GM21528 (cell line): ENCODE data around the gene GSG1L.

Experiments used
- ATAC-seq: cut with Tn5 transposase; IDR thresholded peaks from one replicate; pipeline ENCODE4 v1.9.1; 2021; ENCODE audit warnings: mild to moderate bottlenecking, moderate library complexity; ENCODE audit not compliant: unreplicated experiment, low FRiP score

Gene GSG1L

DNA sequence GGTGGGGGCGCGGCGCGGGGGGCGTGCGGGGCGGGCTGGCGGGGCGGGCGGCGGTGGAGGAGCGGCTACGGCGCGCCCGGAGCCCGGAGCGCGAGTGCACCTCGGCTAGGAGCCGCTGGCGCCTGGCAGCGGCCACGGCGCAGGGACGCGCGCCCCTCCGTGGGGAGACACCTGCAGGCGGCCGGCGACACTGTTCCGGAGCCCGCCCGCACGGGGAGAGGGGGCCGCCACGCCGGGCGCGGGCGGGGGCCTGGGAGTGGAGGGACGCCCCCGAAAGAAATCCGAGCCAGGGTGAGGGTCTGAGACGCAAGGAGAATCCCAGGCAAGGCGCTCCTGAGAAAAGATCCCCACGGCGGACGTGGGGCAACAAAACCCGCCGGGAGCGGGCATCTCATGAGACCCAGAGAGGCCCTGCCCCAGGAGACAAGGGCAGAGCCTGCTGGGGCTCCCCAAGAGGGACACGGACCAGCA, at the start of gene GSG1L:
TSS of gene GSG1L (minus strand) at position 124 of the 471 bp plus-strand sequence. CDS start 290 bp downstream, outside the sequence.
- no peak for ATAC-seq

DNA sequence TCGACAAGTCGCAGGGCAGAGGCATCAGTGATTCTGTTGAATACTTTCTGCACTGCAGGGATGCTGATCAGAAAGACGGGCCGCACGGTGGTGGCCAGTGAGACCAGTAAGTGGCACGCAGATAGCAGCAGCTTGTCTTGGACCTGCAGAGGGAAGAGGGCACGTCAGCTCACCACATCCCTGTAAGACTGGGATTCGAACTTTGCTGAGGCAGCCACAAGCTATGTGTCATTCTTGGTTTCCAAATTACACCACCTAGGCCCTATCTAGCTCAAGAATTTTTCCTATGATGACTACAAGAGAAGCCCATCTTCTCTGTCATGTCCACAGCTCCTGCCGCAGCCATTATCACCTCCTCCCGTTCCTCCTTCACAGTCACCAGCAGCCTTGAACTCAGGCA, 49.4 kb upstream of the GSG1L start:
- no peak for ATAC-seq

DNA sequence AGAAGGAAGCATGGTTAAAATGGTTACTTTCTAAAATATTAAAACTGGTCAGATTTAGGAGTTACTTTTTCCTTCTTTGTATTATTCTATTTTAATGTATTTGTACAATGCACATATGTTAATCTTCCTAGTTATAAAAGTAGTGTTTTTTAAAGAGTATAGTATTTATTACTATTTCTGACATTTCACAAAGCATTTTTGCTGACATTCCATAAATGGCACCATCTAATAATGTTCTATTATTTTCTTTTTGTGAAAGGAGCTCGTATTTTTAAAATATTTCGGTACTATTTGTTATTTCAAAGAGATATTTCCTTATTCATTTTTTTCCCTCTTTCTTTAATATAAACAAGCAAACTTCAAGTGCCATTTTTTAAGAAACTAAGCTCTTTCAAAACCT, 47.5 kb upstream of the GSG1L start:
- ATAC-seq, result no peak

DNA sequence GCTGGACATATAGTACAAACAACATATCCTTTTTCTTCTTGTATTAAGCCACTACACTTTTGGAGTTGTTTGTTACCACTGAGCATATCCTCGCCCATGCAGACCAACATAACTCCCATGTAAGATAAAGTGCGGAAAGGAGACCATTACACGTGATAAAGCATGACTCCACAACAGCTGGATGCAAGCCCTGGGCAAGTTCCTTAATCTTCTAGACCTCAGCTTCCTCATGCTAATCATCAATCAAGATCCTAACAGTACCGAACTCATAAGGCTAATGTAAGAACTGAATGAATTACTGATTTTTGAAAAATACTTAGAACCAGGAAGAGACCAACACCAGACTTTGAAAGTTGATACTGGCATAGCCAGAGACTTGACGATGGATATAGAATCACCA, 47.0 kb upstream of the GSG1L start:
- no peak for ATAC-seq

DNA sequence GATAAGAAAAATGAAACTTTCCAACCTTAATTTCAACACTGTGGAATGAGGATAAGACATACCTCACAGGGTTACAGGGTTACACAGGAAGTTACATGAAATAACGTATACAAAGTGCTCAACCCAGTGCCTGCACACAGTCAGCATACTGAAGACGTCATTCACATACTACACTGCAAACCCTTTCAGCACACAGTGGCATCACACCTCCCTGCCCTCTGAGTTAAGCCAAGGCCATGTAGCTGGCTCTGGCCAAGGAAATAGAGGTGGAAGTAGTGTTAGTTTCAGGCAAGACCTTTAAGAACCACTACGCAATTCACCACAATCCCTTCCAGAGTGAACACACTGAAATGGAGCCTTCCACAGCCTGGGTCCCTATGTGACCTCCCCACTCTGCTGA, 46.6 kb upstream of the GSG1L start:
- ATAC-seq, result no peak

DNA sequence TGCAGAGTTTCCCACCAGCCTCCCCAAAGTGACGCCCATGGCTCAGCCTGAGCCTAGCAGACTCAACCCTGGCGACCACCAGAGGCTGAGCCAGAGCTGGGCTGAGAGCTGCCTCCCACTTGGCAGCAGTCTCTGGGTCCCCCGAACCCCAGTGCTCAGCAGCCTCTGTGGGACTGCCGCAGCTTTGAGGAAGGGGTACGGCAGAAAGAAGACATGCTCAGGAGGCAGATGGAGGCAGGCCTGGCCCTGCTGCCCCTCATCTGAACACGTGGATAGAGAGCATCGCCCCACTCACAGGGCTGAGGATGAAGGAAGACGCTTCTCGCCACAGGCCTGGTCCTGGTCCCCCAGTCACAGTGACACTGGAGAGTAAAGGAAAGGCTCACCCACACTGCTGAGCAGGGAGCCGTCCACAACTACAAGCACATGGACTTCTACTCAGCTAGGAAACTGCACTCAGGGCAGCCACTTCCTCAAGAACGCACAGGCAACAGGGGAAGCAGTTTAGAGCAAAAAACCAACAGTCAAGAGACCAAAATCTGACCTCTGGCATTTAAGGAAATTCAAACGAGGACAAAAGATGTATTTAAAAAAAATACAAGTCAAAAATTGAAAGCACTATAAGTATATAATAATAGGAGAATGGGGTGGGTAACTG, 45.2 kb upstream of the GSG1L start:
- ATAC-seq, result no peak

DNA sequence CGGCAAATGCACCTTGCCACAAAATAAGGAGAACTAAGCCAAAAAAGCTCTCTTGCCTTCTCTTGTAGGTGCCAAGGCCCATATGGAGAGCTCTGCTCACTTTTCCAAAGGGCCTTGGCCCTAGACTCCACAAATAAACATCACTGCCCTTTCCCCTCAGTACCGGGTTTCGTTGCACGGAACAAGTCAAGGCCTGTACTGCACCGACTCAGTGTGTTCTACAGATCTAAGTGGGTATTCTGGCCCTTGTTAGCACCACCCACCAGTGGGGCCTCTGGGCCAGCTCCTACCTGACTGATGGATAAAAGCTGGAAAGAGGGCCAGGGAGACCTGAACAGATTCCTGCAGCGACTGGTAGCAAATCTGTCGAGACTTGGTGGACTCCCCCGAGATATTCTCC, 43.7 kb upstream of the GSG1L start:
- no peak for ATAC-seq

DNA sequence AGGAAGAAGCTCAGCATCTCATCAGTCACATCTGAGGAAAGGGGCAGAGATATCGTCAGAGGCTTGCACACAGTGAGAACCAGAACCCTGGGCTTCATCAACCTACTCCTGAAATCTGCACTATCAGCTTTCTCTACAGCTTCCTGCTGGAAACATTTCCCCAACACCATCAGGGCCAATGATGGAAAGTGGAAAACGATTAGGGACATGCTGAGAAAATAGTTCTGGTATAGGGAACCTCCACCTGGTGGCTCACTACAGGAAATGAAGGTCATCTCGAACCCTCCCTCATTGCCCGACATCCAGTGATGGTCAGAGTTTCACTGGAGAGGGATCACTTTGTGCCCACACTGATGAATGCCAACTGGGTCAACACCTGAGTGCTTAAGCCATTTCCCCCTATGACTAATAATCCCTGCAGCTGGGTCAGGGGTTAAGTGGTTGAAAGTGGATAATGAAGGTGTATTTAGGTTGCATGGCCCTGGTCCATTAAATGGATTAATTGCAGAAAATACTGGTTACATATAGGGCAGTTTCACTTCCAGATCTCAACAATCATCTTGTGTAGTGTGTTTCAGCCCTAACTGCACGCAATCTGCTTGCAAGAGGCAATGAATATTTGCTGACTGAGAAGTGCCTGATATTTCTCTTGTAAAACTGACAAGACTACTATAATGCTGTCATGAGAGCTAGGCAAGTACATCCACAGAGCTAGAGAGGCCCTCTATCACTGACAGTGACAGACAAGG, 43.1 kb upstream of the GSG1L start:
- no peak for ATAC-seq

DNA sequence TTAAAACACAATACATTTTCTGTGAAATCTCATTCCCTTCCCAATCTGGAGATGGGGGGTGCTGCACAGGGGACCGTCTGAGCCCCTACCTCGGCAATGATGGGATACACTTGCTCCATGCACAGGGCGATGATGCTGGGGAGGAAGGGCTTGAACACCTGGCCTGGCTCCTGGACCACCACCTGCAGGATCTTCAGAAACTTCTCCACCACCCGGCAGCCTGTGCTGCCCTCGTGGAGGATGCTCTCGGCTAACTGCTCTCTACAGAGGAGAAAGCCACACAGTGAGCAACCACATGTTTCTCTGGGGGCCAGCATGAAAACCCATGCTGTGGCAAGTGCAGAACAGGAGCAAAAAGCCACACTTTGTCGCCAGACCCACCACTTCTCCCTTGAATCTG, 42.4 kb upstream of the GSG1L start:
- no peak for ATAC-seq

DNA sequence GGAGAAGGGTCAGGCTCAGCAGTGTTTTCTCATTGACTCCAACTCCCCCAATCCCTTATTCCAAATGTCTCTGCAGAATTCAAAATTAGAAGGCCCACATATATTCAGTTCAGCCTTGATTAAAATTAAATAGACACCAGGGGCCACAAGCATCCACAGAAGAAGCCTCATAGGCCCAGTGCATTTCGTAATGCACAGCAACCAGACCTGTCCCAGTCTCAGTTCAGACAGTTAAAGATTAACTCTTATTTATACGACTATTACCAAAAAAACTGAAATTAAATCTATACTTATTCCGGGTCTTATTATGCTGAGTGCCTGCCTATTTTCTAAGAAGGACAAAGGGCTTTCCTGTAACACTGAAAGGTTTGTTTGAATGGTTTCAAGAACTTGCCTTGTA, 41.8 kb upstream of the GSG1L start:
- ATAC-seq, result no peak

DNA sequence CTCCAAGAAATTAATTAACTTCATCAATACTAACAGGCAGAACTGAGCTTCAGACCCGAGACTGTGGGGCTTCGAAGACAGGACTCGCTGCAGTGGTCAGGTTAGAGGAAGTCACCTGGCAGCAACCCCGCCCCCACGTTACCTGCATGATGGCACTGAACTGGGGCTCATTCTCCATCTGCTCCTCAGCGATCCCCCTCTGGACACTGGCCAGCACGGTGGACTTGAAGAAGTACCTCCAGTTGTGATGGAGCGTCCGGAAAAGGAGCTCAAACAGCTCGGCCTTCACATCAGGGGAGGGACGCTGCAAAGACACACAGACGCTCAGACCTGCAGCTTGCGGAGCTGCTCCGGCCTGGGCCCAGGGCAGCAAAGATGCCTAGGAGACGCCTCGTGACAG, 40.9 kb upstream of the GSG1L start:
- no peak for ATAC-seq

DNA sequence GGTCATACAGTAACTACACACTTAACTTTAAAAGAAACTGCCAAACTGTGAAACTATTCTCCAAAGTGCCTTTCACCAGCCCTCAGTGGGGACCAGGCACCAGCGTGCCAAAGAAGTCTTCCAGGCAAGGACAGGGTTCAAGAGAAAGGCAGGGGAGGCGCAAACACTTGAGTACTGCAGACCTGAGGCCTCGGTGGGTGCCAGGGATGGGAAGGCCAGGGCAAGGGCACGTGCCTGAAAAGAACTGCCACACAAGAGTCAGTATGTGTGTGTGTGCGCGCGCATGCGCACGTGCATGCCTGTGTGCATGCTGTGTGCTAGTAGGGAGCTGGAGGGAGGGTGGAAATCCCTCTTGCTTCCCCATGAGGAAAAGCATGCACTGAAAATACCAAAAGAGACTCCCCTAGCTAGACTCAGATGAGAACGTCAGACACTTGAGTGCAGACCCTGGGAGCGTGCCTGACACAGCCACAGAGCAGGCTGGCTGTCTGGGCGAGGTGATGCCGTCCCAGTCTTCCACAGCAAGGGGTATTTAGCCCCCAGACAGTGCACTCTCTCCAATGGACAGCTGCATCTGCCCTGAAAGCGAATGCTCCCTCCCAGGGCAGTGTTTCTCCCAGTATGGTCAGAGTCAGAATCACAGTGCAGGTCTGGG, 40.1 kb upstream of the GSG1L start:
- no peak for ATAC-seq

DNA sequence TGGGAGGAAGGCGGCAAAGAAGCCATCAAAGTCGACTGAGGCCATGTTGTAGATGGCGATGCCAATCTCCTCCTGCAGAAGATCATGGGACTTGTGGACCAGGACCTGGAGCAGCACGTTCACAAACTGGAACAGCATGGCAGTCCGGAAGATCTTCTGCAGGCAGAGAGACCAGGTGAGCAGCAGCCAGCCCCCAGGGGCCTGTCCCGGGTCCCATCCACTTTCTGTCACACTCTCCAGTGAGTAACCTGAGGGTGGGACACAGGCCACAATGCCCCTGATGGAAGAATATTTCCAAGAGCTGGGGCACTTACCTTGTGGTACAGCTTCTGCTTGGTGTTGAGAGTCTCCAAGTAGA, 38.0 kb upstream of the GSG1L start:
- no peak for ATAC-seq

DNA sequence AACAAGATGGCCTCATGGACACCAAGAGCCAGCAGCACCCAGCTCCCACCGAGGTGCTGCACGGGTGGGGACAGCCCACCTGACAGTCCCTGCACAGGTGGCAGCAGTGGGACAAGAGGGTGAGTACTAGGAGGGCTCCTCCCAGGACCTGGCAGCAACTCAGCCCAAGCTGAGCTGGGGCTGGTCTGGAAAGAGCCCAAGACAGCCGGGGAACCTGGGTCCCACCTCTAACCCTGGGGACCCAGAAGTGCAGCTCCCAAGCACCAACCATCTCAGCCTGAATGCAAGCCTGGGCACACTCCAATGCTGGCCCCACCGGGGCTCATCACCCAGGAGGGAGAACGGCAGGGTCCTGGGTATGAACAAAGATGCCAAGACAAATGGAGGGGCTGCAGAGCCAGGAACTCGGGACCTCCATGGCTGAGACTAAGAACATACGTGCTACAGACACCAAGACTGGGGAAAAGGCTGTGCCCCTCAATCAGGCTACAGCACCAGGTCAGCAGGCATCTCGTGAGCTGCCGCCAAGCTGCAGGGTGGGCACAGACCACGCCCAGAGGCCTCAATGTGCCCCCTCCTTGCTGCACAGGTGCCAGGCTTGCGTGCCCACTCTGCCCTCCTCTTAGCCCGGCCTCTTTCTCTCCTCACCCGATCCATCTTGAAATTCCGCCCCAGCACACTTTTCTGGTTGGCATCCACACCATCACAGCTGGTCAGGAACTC, 37.5 kb upstream of the GSG1L start:
- ATAC-seq, result no peak

DNA sequence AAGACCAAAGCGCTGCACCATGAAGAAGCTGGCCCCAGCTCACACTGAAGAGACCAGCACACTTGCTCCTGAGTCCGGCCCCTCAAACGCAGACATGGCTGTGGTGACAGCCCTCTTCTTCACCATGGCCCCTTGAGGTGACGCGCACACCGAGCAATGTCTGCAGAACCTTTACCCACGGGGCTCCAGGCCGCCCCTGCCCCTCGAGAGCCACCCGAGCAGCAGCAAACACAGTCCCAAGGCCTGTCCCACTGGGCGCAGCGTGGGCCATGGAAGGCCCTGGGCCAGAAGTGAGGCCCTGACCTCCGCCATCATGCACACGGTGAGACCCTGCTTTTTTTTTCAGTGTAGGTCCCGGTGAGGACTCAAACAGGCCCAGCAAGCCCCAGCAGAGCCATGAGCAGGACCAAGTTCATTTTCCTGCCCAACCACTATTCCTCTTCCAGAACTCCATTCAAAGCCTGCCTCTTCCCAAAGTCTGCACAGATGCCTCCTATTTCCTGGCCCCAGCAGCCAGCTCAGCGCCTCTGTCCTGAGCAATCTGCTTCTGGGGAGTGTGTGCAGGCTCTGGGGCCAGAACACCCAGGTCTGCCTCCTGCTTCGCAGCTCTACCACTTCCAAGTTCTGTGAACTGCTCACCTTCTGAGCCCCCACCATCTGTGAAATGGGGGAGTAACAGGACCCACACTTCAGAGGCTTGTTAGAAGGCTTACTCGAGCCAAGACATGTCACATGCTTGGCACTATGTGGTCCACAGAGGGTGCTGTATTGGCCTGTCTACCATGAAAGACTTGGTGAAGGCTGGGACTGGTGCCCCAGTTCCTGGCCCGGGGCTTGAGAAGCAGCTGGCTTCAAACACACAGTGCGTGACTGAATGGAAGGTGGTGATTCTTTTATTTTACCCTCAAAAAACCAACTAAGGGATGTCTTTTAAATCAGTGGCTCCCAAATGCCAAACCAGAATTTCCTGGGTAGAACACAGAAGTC, 35.7 kb upstream of the GSG1L start:
- no peak for ATAC-seq

DNA sequence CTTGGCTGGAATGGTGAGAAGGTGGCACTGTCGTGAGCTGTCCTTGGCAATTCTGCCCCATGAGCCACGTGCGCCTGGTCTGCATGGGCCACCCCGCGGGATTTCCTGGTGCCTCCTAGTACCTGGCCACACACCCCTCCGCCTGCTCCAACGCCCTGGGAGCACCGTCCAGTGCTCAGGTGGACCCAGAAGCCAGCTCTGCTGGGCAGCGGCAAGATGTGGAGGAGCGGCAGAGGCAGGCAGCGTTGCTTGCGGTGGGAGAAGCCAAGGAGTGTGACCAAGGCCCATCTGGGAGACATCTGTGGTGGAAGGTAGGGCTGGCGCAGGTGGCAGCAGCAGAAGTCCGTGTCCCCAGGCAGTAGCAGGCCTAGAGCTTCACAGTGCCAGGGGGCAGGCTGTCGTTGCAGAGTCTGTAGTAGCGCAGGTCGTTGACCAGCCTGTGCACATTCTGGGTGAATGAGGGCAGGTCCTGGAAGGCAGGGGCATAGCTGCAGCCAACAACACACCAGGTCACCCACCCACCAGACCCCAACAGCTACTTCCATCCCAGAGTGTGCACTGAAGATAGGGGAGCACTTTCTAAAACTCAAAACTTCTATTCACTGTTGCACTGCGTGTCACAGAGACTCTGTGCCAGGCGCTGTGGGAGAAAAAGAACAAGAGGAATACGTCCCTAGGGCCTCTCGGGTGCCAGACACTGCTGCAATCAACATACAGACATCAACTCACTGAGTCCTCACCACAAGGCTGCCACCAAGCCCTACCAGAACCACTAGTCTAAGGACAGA, 34.9 kb upstream of the GSG1L start:
- ATAC-seq, result no peak

DNA sequence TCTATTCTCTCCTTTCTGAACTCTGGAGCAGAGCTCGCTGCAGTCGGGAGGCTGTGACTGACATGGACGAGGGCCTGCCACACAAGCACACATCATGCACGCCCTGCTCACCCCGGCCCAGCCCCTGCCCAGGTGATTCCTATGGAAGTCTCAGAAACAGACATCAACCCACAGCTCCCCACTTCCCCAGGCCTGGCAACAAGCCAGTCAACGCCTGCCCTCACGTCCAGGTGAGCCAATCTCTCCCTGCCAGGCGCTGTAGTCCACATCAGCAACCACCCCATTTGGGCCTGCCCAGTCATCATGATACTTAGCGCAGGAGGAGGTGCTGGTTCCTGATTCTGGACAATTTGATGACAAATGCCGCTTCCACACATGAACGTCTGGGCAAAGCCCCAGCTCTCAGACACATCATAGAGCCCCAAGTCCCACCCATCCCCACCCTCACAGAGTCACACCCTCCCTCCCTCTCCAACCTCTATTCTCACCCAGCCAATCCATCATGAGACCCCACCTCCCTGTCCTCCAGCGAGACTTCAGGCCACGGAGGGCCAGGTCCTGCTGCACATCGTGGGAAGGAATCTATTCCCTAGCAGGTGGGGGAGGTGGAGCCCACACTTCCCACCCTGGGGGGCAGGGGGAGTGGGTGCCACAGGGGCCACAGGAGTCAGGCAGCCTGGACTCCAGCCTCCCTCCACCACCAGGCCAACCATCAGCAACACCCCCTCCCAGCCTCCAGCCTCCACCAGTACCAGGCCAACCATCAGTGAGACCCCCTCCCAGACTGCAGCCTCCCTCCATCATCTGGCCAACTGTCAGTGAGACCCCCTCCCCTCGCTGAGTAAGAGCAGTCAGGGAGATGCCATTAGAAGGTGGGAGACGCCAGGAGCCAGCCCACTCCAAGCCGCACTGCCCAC, 33.7 kb upstream of the GSG1L start:
- no peak for ATAC-seq

DNA sequence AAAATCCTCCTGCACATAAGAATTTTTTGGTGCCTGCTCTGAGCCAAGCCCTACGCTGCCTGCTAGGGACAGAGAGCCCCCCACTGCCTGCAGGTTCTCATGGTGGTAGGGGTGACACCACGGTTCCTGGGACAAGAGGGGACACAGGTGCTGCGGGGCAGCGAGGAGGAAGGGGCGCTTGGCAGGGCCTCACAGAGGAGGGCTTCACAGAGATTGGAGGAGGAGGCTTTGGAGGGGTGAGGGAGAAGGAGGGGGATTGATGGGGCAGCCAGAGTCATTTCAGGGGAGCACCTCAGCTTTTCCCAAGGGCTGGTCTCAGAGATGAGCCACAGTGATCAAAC, 29.8 kb upstream of the GSG1L start:
- no peak for ATAC-seq
